Sigmoid colon (tissue), 7 donors: ENCODE measurements around the gene SLC16A12. TPM values are rescaled to one million over a fixed set of nuclear protein-coding genes. Genes with fewer than 3 reads are reported as not detected.
"Not testable (repeated sequence)": the region's sequence is repeated elsewhere in the genome, so short reads cannot be mapped to it uniquely, and the experiment has no call there.

Experiments
- DNase-seq: peaks from one replicate; pipeline ENCODE4 v3.0.0-alpha.2; 2019
- H3K27ac ChIP-seq, 4 donors: fragments of 200-600 bp; sonication (generic); one replicate each; pipeline ENCODE4 v1.5.1; 2016 to 2019; ENCODE audit warnings: mild to moderate bottlenecking in 1 of 4
- H3K27me3 ChIP-seq, 3 donors: fragments of 200-600 bp; sonication (generic); one replicate each; pipeline ENCODE4 v1.5.1; 2019; ENCODE audit warnings: mild to moderate bottlenecking in 1 of 3
- H3K36me3 ChIP-seq, 4 donors: fragments of 200-600 bp; sonication (generic); one replicate each; pipeline ENCODE4 v1.5.1; 2016 to 2019
- H3K4me1 ChIP-seq, 4 donors: fragments of 200-600 bp; sonication (generic); one replicate each; pipeline ENCODE4 v1.5.1; 2017 to 2019
- H3K4me3 ChIP-seq, 4 donors: fragments of 200-600 bp; sonication (generic); one replicate each; pipeline ENCODE4 v1.5.1; 2017 to 2019; ENCODE audit warnings: mild to moderate bottlenecking in 2 of 4, moderate library complexity in 1 of 4
- H3K9me3 ChIP-seq, 4 donors: fragments of 200-600 bp in 3 of 4; sonication (generic) in 3 of 4; one replicate each; pipeline versions ENCODE4 v1.5.1 to v1.6.1; 2013 to 2019
- CTCF ChIP-seq, 4 experiments: fragments of 450-650 bp in 3 of 4; fragments of 200-600 bp in 1 of 4; IDR thresholded peaks; one replicate each; pipeline ENCODE4 v1.5.1; 2016 to 2019; ENCODE audit warnings: antibody characterized with exemption in 4 of 4, mild to moderate bottlenecking in 3 of 4, moderate library complexity in 2 of 4
- EP300 ChIP-seq, 4 donors: sonication (generic); formaldehyde crosslinking; IDR thresholded peaks; one replicate each; pipeline ENCODE4 v1.6.1; 2017; ENCODE audit warnings: antibody characterized with exemption in 4 of 4
- POLR2A ChIP-seq, 2 donors: fragments of 450-650 bp; IDR thresholded peaks; one replicate each; pipeline ENCODE4 v1.6.1; 2016; ENCODE audit warnings: antibody characterized with exemption in 2 of 2, mild to moderate bottlenecking in 2 of 2, moderate library complexity in 2 of 2
- POLR2AphosphoS5 ChIP-seq, 4 donors: sonication (generic); formaldehyde crosslinking; IDR thresholded peaks; one replicate each; pipeline ENCODE4 v1.6.1; 2017; ENCODE audit warnings: antibody characterized with exemption in 4 of 4
- WGBS, 2 donors: extraction: QIAGEN DNeasy Blood & Tissue Kit; methylation state at CpG; one replicate each; pipeline ENCODE4 v1.1.7; 2013; 5-methylcytosine and 5-hydroxymethylcytosine counted together
- intact Hi-C: fragments of 100-400 bp; cut with DNase I; formaldehyde crosslinking; loops from one replicate; pipeline ENCODE4 v1.15.1; 2023
- polyA plus RNA-seq, 3 donors: library from polyadenylated mRNA; stranded (reverse); fragments of 200-250 nt; gene quantifications; one replicate each; pipeline ENCODE4 v1.2.3, GENCODE V29; 2013
- total RNA-seq, 4 donors: library from RNA; depleted of rRNA; stranded (reverse); fragments of >200 nt; gene quantifications; one replicate each; pipeline ENCODE4 v1.1.0, GENCODE V29; 2016
- donor health status: healthy with polysubstance abuse.
- donor health status: Bipolar disorder and iron deficiency.
- donor health status: healthy.

Gene SLC16A12
- total and polyA plus RNA-seq, 7 donors = 0.13 to 3.9 (median 1.3) TPM; not detected in 1

- WGBS, 2 donors = 0% methylated on average over 48 of the region's 48 CpGs
- Histone ChIP-seq H3K4me1 (peaks cover 0 to 41% (median 30%) of the 10 kb centered on the region in 4 donors), H3K27ac (peak within 1 kb of the TSS; percentile 87 to 96 (median 94)), H3K4me3 (peak within 1 kb of the TSS; percentile 73 to 89 (median 80)), H3K36me3 (peaks cover 0 to 5% (median 0%) of the 10 kb centered on the region in 4 donors), H3K27me3 (no peaks in the 10 kb centered on the region), H3K9me3 (no peaks in the 10 kb centered on the region)
- peak; percentile 88 for DNase-seq
- intact Hi-C loops = loop anchor here (2.0 to 5.0 kb wide), 2 partner anchors 22 to 157 kb away; partner anchors contain the start of gene IFIT1
- TF ChIP-seq POLR2AphosphoS5 (IDR thresholded peaks at IDR 0.05) (peak; percentile 64 to 80 (median 73)), CTCF (IDR thresholded peaks at IDR 0.05) (no peak), POLR2A (IDR thresholded peaks at IDR 0.05) (peak; percentile 12 to 29), EP300 (IDR thresholded peaks at IDR 0.05) (no peak)
Observed at GRCh38 chr10:89414146-89414878, 121.1 kb downstream of the SLC16A12 start, which contains the start of gene IFIT5. IFIT5 (plus strand) TSS chr10:89414568; CDS start chr10:89414799, 231 bp downstream.

DNA sequence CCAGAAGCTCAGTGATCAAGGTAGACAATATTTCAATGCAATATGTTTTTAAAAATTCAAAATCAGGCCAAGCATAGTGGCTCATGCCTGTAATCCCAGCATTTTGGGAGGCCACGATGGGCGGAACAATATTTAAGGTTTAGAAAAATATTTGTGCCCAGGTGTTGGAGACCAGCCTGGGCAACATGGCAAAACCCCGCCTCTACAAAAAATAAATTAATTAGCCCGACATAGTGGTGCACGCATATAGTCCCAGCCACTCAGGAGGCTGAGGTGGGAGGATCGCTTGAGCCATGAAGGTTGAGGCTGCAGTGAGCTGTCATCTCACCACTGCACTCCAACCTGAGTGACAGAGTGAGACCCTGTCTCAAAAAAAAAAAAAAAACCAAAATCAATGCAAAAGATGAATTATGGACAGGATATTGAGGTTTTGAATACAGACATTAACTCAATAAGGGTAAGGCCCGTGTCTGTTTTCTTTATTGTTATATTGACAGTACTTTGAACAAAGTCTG, 121.9 kb downstream of the SLC16A12 start:
- no peak for DNase-seq
- 77 to 81% methylated on average over 7 of the region's 7 CpGs for WGBS, 2 donors
- intact Hi-C loops = loop anchor here (5.0 kb wide), 1 partner anchor 156 kb away; no protein-coding TSS in a partner anchor
- Histone ChIP-seq H3K4me1 (peaks cover 0 to 33% (median 29%) of the 10 kb centered on the region in 4 donors), H3K27ac (peak overlapping the region; percentile 87 to 96 (median 94)), H3K4me3 (peak overlapping the region in 3 of 4 donors; percentile 73 to 82 (median 79)), H3K27me3 (no peaks in the 10 kb centered on the region), H3K9me3 (no peaks in the 10 kb centered on the region), H3K36me3 (peaks cover 0 to 5% (median 0%) of the 10 kb centered on the region in 4 donors)
- TF ChIP-seq CTCF (IDR thresholded peaks at IDR 0.05) = no peak
- no peak for TF ChIP-seq POLR2A (IDR thresholded peaks at IDR 0.05)
- TF ChIP-seq POLR2AphosphoS5 (IDR thresholded peaks at IDR 0.05) = no peak
- TF ChIP-seq EP300 (IDR thresholded peaks at IDR 0.05) = no peak

DNA sequence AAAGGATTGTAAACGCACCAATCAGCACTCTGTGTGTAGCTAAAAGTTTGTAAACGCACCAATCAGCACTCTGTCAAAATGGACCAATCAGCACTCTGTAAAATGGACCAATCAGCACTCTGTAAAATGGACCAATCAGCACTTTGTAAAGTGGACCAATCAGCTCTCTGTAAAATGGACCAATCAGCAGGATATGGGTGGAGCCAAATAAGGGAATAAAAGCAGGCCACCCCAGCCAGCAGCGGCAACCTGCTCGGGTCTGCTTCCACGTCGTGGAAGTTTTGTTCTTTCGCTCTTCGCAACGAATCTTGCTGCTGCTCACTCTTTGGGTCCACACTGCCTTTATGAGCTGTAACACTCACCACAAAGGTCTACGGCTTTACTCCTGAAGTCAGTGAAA, 123.1 kb downstream of the SLC16A12 start:
- WGBS, 2 donors = 85 to 94% methylated on average over 10 of the region's 10 CpGs
- DNase-seq, H3K27ac ChIP-seq, H3K27me3 ChIP-seq, H3K4me3 ChIP-seq, H3K36me3 ChIP-seq, H3K9me3 ChIP-seq: not testable (repeated sequence)
- intact Hi-C loops = loop anchor here (5.0 kb wide), 1 partner anchor 155 kb away; no protein-coding TSS in a partner anchor
- H3K4me1 ChIP-seq = peaks cover 0 to 26% (median 20%) of the 10 kb centered on the region in 4 donors

- not testable (repeated sequence) for H3K9me3 ChIP-seq, H3K27me3 ChIP-seq, H3K36me3 ChIP-seq, H3K27ac ChIP-seq, DNase-seq, H3K4me3 ChIP-seq
- peaks cover 0 to 19% (median 14%) of the 10 kb centered on the region in 4 donors for H3K4me1 ChIP-seq
- intact Hi-C loops = loop anchor here (5.0 kb wide), 1 partner anchor 154 kb away; no protein-coding TSS in a partner anchor
- 61 to 81% methylated on average over 2 of the region's 2 CpGs for WGBS, 2 donors
Observed at GRCh38 chr10:89411135-89411534, 124.3 kb downstream of the SLC16A12 start.

- WGBS, 2 donors = 78 to 90% methylated on average over 5 of the region's 5 CpGs
Observed at GRCh38 chr10:89410551-89410950, 124.8 kb downstream of the SLC16A12 start.

DNA sequence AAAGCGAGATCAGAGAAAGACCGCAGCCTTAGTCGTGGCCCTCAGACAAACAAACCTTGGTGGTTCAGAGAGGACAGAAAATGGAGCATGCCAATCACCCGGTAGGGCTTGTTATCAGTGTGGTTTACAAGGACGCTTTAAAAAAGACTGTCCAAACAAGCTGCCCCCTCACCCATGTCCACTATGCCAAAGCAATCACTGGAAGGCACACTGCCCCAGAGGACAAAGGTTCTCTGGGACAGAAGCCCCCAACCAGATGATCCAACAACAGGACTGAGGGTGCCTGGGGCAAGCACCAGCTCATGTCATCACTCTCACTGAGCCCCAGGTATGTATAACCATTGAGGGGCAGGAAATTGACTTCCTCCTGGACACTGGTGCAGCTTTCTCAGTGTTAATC, 126.1 kb downstream of the SLC16A12 start:
- H3K4me3 ChIP-seq, H3K36me3 ChIP-seq, DNase-seq, intact Hi-C loops, H3K4me1 ChIP-seq, H3K27me3 ChIP-seq, H3K9me3 ChIP-seq, H3K27ac ChIP-seq: not testable (repeated sequence)
- 97 to 98% methylated on average over 5 of the region's 5 CpGs for WGBS, 2 donors

More at GRCh38 chr10:89410551-89410950, 124.8 kb downstream of the SLC16A12 start:
- H3K27ac ChIP-seq, H3K4me3 ChIP-seq, H3K9me3 ChIP-seq, H3K27me3 ChIP-seq, H3K36me3 ChIP-seq, DNase-seq: not testable (repeated sequence)
- H3K4me1 ChIP-seq = peaks cover 0 to 13% (median 8%) of the 10 kb centered on the region in 4 donors
- intact Hi-C loops = loop anchor here (5.0 kb wide), 1 partner anchor 153 kb away; no protein-coding TSS in a partner anchor

DNA sequence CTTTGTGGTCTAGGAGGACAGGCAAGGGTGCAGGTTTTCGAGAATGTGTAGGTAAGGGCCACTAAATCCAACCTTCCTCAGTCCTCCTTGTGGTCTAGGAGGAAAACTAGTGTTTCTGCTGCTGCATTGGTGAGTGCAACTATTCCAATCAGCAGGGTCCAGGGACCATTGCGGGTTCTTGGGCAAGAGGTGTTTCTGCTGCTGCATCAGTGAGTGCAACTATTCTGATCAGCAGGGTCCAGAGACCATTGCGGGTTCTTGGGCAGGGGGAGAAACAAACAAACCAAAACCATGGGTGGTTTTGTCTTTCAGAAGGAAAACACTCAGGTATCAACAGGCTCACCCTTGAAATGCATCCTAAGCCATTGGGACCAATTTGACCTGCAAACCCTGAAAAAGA, 127.6 kb downstream of the SLC16A12 start:
- H3K4me1 ChIP-seq, H3K27me3 ChIP-seq, H3K27ac ChIP-seq, H3K4me3 ChIP-seq, DNase-seq, intact Hi-C loops, H3K9me3 ChIP-seq: not testable (repeated sequence)
- 95 to 99% methylated on average over 3 of the region's 3 CpGs for WGBS, 2 donors
- H3K36me3 ChIP-seq = peaks cover 0 to 18% (median 2%) of the 10 kb centered on the region in 4 donors

DNA sequence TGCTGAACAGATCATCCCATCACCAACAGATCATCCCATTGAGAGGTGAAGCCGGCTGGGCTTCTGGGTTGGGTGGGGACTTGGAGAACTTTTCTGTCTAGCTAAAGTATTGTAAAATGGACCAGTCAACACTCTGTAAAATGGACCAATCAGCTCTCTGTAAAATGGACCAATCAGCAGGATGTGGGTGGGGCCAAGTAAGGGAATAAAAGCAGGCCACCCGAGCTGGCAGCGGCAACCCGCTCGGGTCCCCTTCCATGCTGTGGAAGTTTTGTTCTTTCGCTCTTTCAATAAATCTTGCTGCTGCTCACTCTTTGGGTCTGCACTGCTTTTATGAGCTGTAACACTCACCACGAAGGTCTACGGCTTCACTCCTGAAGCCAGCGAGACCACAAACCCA, 129.2 kb downstream of the SLC16A12 start:
- intact Hi-C loops, DNase-seq: not testable (repeated sequence)
- WGBS, 2 donors = 94 to 96% methylated on average over 9 of the region's 9 CpGs

More for the DNA sequence above, 129.2 kb downstream of the SLC16A12 start:
- H3K9me3 ChIP-seq, H3K27ac ChIP-seq, H3K27me3 ChIP-seq, H3K4me3 ChIP-seq, H3K4me1 ChIP-seq: not testable (repeated sequence)
- H3K36me3 ChIP-seq = peaks cover 0 to 27% (median 2%) of the 10 kb centered on the region in 4 donors
